Measurements from ENCODE around the gene UCMA. TPM values are rescaled to one million over a fixed set of nuclear protein-coding genes. Genes with fewer than 3 reads are reported as not detected.
"Not testable (repeated sequence)": the region's sequence is repeated elsewhere in the genome, so short reads cannot be mapped to it uniquely, and the experiment has no call there.

UCMA gene
- total RNA-seq, 1 experiment from 2014 or later: not detected

DNA sequence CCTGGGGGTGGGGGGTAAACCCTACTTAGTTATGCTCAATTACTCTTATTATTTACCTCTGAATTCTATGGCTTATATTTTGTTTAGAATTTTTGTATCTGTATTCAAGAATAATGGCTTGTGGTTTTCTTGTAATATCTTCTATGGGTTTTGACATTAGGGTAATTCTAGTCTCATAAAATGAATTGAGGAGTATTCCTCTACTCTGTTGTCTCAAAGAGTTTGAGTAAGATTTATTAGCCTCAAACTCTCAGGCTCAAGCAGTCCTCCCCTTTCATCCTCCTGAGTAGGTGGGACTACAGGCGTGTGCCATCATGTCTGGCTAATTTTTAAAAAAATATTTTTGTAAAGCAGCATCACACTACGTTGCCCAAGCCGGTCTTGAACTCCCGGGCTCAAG, 19.6 kb upstream of the UCMA start:
- Mint-ChIP-seq H3K9me3 (ENCODE audit: low read depth, unreplicated experiment) (no peaks in the 10 kb centered on the region), H3K4me1 (ENCODE audit: low read depth, unreplicated experiment) (no peaks in the 10 kb centered on the region), H3K4me3 (ENCODE audit: low read depth, unreplicated experiment) (no peak overlapping the region), H3K36me3 (ENCODE audit: insufficient read depth, unreplicated experiment) (no peaks in the 10 kb centered on the region), H3K27ac (ENCODE audit: unreplicated experiment) (no peak overlapping the region), H3K27me3 (ENCODE audit: unreplicated experiment) (no peaks in the 10 kb centered on the region)
- no peak for DNase-seq
- intact Hi-C loops (cut with micrococcal nuclease; ENCODE audit: unreplicated experiment): no loop called here
- no TSS peak for BruUV-seq (replicated peaks)
- TF ChIP-seq, protein P1, sequence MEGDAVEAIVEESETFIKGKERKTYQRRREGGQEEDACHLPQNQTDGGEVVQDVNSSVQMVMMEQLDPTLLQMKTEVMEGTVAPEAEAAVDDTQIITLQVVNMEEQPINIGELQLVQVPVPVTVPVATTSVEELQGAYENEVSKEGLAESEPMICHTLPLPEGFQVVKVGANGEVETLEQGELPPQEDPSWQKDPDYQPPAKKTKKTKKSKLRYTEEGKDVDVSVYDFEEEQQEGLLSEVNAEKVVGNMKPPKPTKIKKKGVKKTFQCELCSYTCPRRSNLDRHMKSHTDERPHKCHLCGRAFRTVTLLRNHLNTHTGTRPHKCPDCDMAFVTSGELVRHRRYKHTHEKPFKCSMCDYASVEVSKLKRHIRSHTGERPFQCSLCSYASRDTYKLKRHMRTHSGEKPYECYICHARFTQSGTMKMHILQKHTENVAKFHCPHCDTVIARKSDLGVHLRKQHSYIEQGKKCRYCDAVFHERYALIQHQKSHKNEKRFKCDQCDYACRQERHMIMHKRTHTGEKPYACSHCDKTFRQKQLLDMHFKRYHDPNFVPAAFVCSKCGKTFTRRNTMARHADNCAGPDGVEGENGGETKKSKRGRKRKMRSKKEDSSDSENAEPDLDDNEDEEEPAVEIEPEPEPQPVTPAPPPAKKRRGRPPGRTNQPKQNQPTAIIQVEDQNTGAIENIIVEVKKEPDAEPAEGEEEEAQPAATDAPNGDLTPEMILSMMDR (IDR thresholded peaks at IDR 0.05; ENCODE audit: unreplicated experiment): no peak
- CTCF ChIA-PET: no interaction called here

DNA sequence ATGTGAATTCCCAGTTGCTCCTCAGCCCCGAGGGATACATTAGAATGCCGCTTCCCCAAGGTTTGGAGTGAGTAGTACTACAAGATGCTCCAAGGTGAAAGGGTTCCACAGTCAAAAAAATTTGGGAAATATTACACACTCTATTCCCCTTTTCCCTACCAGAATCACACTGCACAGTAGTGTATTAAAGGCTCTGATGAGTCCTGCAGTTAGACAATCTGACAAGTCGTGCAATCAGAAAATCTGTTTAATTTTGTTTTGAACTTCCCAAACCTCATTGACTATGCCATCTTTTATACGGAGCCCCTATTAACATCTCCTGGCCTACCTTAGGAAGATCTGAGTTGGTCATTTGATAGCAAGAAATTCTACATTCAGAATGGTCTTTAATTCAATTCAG, 13.6 kb upstream of the UCMA start:
- intact Hi-C loops (cut with micrococcal nuclease; ENCODE audit: unreplicated experiment): no loop called here
- H3K9me3 Mint-ChIP-seq (ENCODE audit: low read depth, unreplicated experiment): no peaks in the 10 kb centered on the region
- H3K27ac Mint-ChIP-seq (ENCODE audit: unreplicated experiment): no peak overlapping the region
- TF ChIP-seq, protein P1 (IDR thresholded peaks at IDR 0.05; ENCODE audit: unreplicated experiment): no peak
- no TSS peak for BruUV-seq (replicated peaks)
- H3K36me3 Mint-ChIP-seq (ENCODE audit: insufficient read depth, unreplicated experiment): no peaks in the 10 kb centered on the region
- H3K4me1 Mint-ChIP-seq (ENCODE audit: low read depth, unreplicated experiment): no peaks in the 10 kb centered on the region
- no peak for DNase-seq
- CTCF ChIA-PET: no interaction called here
- no peaks in the 10 kb centered on the region for H3K27me3 Mint-ChIP-seq (ENCODE audit: unreplicated experiment)
- H3K4me3 Mint-ChIP-seq (ENCODE audit: low read depth, unreplicated experiment): no peak overlapping the region

DNA sequence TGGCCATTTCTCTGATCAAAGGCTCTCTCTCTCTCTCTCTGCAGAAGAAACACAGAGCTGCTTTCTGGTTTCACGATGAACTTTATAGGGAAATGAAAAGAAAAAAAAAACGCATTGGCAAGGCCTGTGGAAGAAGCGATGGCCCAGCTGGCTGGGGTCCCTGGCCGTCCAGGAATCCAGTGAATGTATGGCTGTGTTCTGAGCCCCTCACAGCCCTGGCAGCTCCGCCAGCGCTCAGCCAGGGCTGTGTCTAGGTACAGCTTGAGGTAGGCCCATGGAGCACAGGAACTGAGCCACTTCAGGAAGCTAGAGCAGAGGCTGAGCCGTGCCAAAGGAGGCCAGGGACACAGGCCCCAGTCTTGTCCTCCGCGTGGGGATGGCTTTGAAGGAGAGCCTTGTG, 13.1 kb upstream of the UCMA start:
- TF ChIP-seq, protein P1 (IDR thresholded peaks at IDR 0.05; ENCODE audit: unreplicated experiment): no peak
- CTCF ChIA-PET: no interaction called here
- H3K27ac Mint-ChIP-seq (ENCODE audit: unreplicated experiment): no peak overlapping the region
- H3K4me3 Mint-ChIP-seq (ENCODE audit: low read depth, unreplicated experiment): no peak overlapping the region
- intact Hi-C loops (cut with micrococcal nuclease; ENCODE audit: unreplicated experiment): no loop called here
- DNase-seq: no peak
- H3K27me3 Mint-ChIP-seq (ENCODE audit: unreplicated experiment): no peaks in the 10 kb centered on the region
- no peaks in the 10 kb centered on the region for H3K4me1 Mint-ChIP-seq (ENCODE audit: low read depth, unreplicated experiment)
- no peaks in the 10 kb centered on the region for H3K9me3 Mint-ChIP-seq (ENCODE audit: low read depth, unreplicated experiment)
- H3K36me3 Mint-ChIP-seq (ENCODE audit: insufficient read depth, unreplicated experiment): no peaks in the 10 kb centered on the region
- BruUV-seq (replicated peaks): no TSS peak

- H3K9me3 Mint-ChIP-seq (ENCODE audit: low read depth, unreplicated experiment); H3K27me3 Mint-ChIP-seq (ENCODE audit: unreplicated experiment); H3K27ac Mint-ChIP-seq (ENCODE audit: unreplicated experiment); BruUV-seq (replicated peaks); H3K4me1 Mint-ChIP-seq (ENCODE audit: low read depth, unreplicated experiment); intact Hi-C loops (cut with micrococcal nuclease; ENCODE audit: unreplicated experiment); H3K36me3 Mint-ChIP-seq (ENCODE audit: insufficient read depth, unreplicated experiment); DNase-seq; H3K4me3 Mint-ChIP-seq (ENCODE audit: low read depth, unreplicated experiment): not testable (repeated sequence)
- CTCF ChIA-PET: interaction anchor here (0.6 kb wide), 1 partner anchor 60 kb away, joined by 3 read pairs; no protein-coding TSS in a partner anchor
Observed at GRCh38 chr10:13242260-13242659, 8.1 kb upstream of the UCMA start.

GRCh38 chr10:13241613-13242012, 7.4 kb upstream of the UCMA start:
- H3K9me3 Mint-ChIP-seq (ENCODE audit: low read depth, unreplicated experiment): no peaks in the 10 kb centered on the region
- TF ChIP-seq, protein P1 (IDR thresholded peaks at IDR 0.05; ENCODE audit: unreplicated experiment): no peak
- H3K4me3 Mint-ChIP-seq (ENCODE audit: low read depth, unreplicated experiment): no peak overlapping the region
- intact Hi-C loops (cut with micrococcal nuclease; ENCODE audit: unreplicated experiment): no loop called here
- DNase-seq: no peak
- no peaks in the 10 kb centered on the region for H3K4me1 Mint-ChIP-seq (ENCODE audit: low read depth, unreplicated experiment)
- H3K27ac Mint-ChIP-seq (ENCODE audit: unreplicated experiment): no peak overlapping the region
- BruUV-seq (replicated peaks): no TSS peak
- no peaks in the 10 kb centered on the region for H3K27me3 Mint-ChIP-seq (ENCODE audit: unreplicated experiment)
- no peaks in the 10 kb centered on the region for H3K36me3 Mint-ChIP-seq (ENCODE audit: insufficient read depth, unreplicated experiment)
- CTCF ChIA-PET: no interaction called here
